HCT116 (cell line): Measurements from ENCODE around the gene MYPN. TPM values are rescaled to one million over a fixed set of nuclear protein-coding genes. Genes with fewer than 3 reads are reported as not detected.

Experiments
- ATAC-seq: fragments of 200-7000 bp; cut with Tn5 transposase; 2 replicates; pipeline ENCODE4 v1.9.1; 2020; ENCODE audit warnings: mild to moderate bottlenecking, moderate library complexity
- BruUV-seq: library from RNA; stranded (reverse); fragments of 400-500 nt; replicated peaks from 2 replicates; lab custom pipeline; 2021; lab: Mats Ljungman, UMichigan
- CTCF ChIA-PET: fragments of 300-600 bp; sonication (Branson Sonifier 250); formaldehyde crosslinking; loops from one replicate; lab custom pipeline; 2021; ENCODE audit warnings: antibody characterized with exemption; lab: Charles Lee
- POLR2A ChIA-PET: fragments of 300-600, 350-600 bp; sonication (Branson Sonifier 250); formaldehyde crosslinking; loops from one replicate; lab custom pipeline; 2021; ENCODE audit warnings: antibody characterized with exemption; lab: Charles Lee
- RAD21 ChIA-PET, 2 experiments: fragments of 300-600 bp; sonication (Branson Sonifier 250); formaldehyde crosslinking; loops; one replicate each; lab custom pipeline; 2023; ENCODE audit warnings: low total read pairs in 2 of 2; ENCODE audit not compliant: uncharacterized antibody in 2 of 2, unreplicated experiment in 2 of 2, low non-redundant PET in 1 of 2; lab: Charles Lee
- DNase-seq: peaks from one replicate; pipeline ENCODE4 v3.0.0-alpha.2; 2010; ENCODE audit warnings: low read depth, low spot score
- H2AFZ ChIP-seq: fragments of 200-600 bp; shearing (Covaris generic), sonication (generic); 2 replicates; pipeline ENCODE4 v1.6.1; 2017; ENCODE audit warnings: low read depth, mixed run types, mixed read lengths, antibody characterized with exemption, low read length; ENCODE audit not compliant: poor library complexity, severe bottlenecking
- H3K27ac ChIP-seq: 2 replicates; pipeline ENCODE4 v1.5.1; 2012; ENCODE audit warnings: low read depth, low read length
- H3K27me3 ChIP-seq: fragments of 200-600 bp; sonication (generic); 2 replicates; pipeline ENCODE4 v1.6.1; 2016; ENCODE audit warnings: mixed run types, low read length, mixed read lengths; ENCODE audit not compliant: insufficient read depth
- H3K36me3 ChIP-seq, 2 experiments: fragments of 200-500 bp in 1 of 2; fragments of 200-600 bp in 1 of 2; sonication (Bioruptor generic) in 1 of 2; sonication (generic) in 1 of 2; 2 replicates each; pipeline versions ENCODE4 v1.5.1 to v1.6.1; 2014 to 2016; ENCODE audit warnings: low read length in 2 of 2, inconsistent platforms in 1 of 2, mixed read lengths in 1 of 2, mixed run types in 1 of 2; ENCODE audit not compliant: insufficient read depth in 2 of 2, control insufficient read depth in 1 of 2
- H3K4me1 ChIP-seq, 2 experiments: fragments of 200-600 bp in 1 of 2; sonication (generic) in 1 of 2; 2 replicates each; pipeline versions ENCODE4 v1.5.1 to v1.6.1; 2012 to 2017; ENCODE audit warnings: low read length in 2 of 2, inconsistent platforms in 1 of 2, mild to moderate bottlenecking in 1 of 2, mixed read lengths in 1 of 2, mixed run types in 1 of 2, moderate library complexity in 1 of 2; ENCODE audit not compliant: insufficient read depth in 2 of 2, control insufficient read depth in 1 of 2
- H3K4me2 ChIP-seq: fragments of 200-600 bp; sonication (generic); 2 replicates; pipeline ENCODE4 v1.6.1; 2017; ENCODE audit warnings: mixed run types, low read length, mixed read lengths
- H3K4me3 ChIP-seq, 2 experiments: fragments of 200-600 bp in 1 of 2; sonication (generic) in 1 of 2; replicated peaks in 1 of 2; 2 replicates each; pipeline ENCODE4 v1.5.1; 2011 to 2016; ENCODE audit warnings: low read length in 2 of 2, control low read depth in 1 of 2, low read depth in 1 of 2, mild to moderate bottlenecking in 1 of 2, mixed read lengths in 1 of 2, mixed run types in 1 of 2
- H3K79me2 ChIP-seq: fragments of 200-600 bp; sonication (generic); 2 replicates; pipeline ENCODE4 v1.6.1; 2017; ENCODE audit warnings: mild to moderate bottlenecking, mixed run types, low read length, moderate library complexity, mixed read lengths; ENCODE audit not compliant: insufficient read depth
- H3K9ac ChIP-seq: fragments of 200-600 bp; sonication (generic); 2 replicates; pipeline ENCODE4 v1.6.1; 2016; ENCODE audit warnings: low read length, mixed read lengths
- H3K9me2 ChIP-seq: fragments of 200-600 bp; sonication (generic), shearing (Covaris generic); 2 replicates; pipeline ENCODE4 v1.6.1; 2017; ENCODE audit warnings: mixed run types, mild to moderate bottlenecking, moderate library complexity; ENCODE audit not compliant: insufficient read depth
- H3K9me3 ChIP-seq, 2 experiments: fragments of 200-500 bp in 1 of 2; fragments of 200-600 bp in 1 of 2; sonication (Bioruptor generic) in 1 of 2; sonication (generic) in 1 of 2; 2 replicates each; pipeline ENCODE4 v1.6.1; 2014 to 2017; ENCODE audit warnings: low read length in 2 of 2, mixed read lengths in 2 of 2, inconsistent platforms in 1 of 2, low read depth in 1 of 2, mild to moderate bottlenecking in 1 of 2, mixed run types in 1 of 2, moderate library complexity in 1 of 2; ENCODE audit not compliant: control insufficient read depth in 1 of 2, insufficient read depth in 1 of 2
- H4K20me1 ChIP-seq: fragments of 200-600 bp; sonication (generic), shearing (Covaris generic); 2 replicates; pipeline ENCODE4 v1.6.1; 2017; ENCODE audit warnings: mixed run types, mild to moderate bottlenecking, moderate library complexity; ENCODE audit not compliant: insufficient read depth
- ATF3 ChIP-seq: IDR thresholded peaks from 2 replicates; pipeline ENCODE4 v1.6.1; 2012
- CEBPB ChIP-seq: IDR thresholded peaks from 2 replicates; pipeline ENCODE4 v1.6.1; 2012; ENCODE audit warnings: low read depth
- EZH2 ChIP-seq: fragments of 200-600 bp; sonication (generic); IDR thresholded peaks from 2 replicates; pipeline ENCODE4 v1.6.1; 2017; ENCODE audit warnings: antibody characterized with exemption, mixed run types
- FOSL1 ChIP-seq: IDR thresholded peaks from 2 replicates; pipeline ENCODE4 v1.6.1; 2012; ENCODE audit warnings: low read depth
- MAX ChIP-seq: IDR thresholded peaks from 2 replicates; pipeline ENCODE4 v1.6.1; 2012
- TCF7L2 ChIP-seq: IDR thresholded peaks from 2 replicates; pipeline ENCODE4 v1.7.0; 2011; ENCODE audit warnings: borderline replicate concordance, inconsistent platforms; ENCODE audit not compliant: insufficient read depth, insufficient read length; ENCODE audit errors: extremely low read depth
- YY1 ChIP-seq: IDR thresholded peaks from 2 replicates; pipeline ENCODE4 v1.6.1; 2011; ENCODE audit warnings: low read length, low read depth, moderate library complexity, mild to moderate bottlenecking; ENCODE audit not compliant: insufficient replicate concordance; ENCODE audit errors: extremely low read depth
- ZBTB33 ChIP-seq: IDR thresholded peaks from 2 replicates; pipeline ENCODE4 v1.6.1; 2011; ENCODE audit warnings: mild to moderate bottlenecking, low read length, moderate library complexity; ENCODE audit not compliant: insufficient replicate concordance; ENCODE audit errors: extremely low read depth
- ZNF274 ChIP-seq: fragments of 200-500 bp; sonication (Bioruptor generic); IDR thresholded peaks from 2 replicates; pipeline ENCODE4 v1.6.1; 2014; ENCODE audit warnings: mild to moderate bottlenecking, low read depth, low read length, inconsistent platforms
- intact Hi-C: fragments of 100-400 bp; cut with micrococcal nuclease; formaldehyde crosslinking; loops from 2 replicates; pipeline ENCODE4 v1.10.0; 2022
- total RNA-seq: library from RNA; stranded (reverse); gene quantifications from one replicate; pipeline ENCODE4 v1.2.1, GENCODE V29; 2021; ENCODE audit not compliant: unreplicated experiment

The MYPN gene
- total RNA-seq, 1 experiment from 2014 or later: 0.34 TPM

- TF ChIP-seq ZBTB33: no peak
- TF ChIP-seq YY1: no peak
- TF ChIP-seq CEBPB: no peak
- TF ChIP-seq MAX: no peak
These were observed 62.3 kb downstream of the MYPN start (continued) for GRCh38 chr10:68171539-68172080.

- ATAC-seq (no peak), DNase-seq (no peak)
- Histone ChIP-seq H4K20me1 (no peaks in the 10 kb centered on the region), H3K36me3 (no peaks in the 10 kb centered on the region), H3K79me2 (no peaks in the 10 kb centered on the region), H3K4me3 (no peak overlapping the region), H3K4me1 (no peaks in the 10 kb centered on the region; a peak in 1 of 4 replicates), H3K27ac (no peak overlapping the region), H3K9ac (no peak overlapping the region), H3K9me2 (no peaks in the 10 kb centered on the region), H3K27me3 (no peaks in the 10 kb centered on the region), H2AFZ (no peak overlapping the region), H3K9me3 (no peaks in the 10 kb centered on the region), H3K4me2 (no peak overlapping the region)
- intact Hi-C loops: no loop called here
- BruUV-seq: no TSS peak
- TF ChIP-seq FOSL1 (no peak), TCF7L2 (no peak), EZH2 (no peak), ZBTB33 (no peak), ZNF274 (no peak), ATF3 (no peak), MAX (no peak)
- POLR2A ChIA-PET: no interaction called here
- RAD21 ChIA-PET: no interaction called here
- CTCF ChIA-PET: no interaction called here
These were observed 63.0 kb downstream of the MYPN start for GRCh38 chr10:68172324-68172723.
